Endothelial cell of umbilical vein (primary cell): ENCODE results near the gene MAP2K5. TPM values are rescaled to one million over a fixed set of nuclear protein-coding genes. Genes with fewer than 3 reads are reported as not detected.

ENCODE experiments used
- BruUV-seq: library from RNA; stranded (reverse); fragments of 400-500 nt; replicated peaks from 2 replicates; lab custom pipeline; 2021; lab: Mats Ljungman, UMichigan
- CTCF ChIA-PET: fragments of 300-600, 350-600 bp; sonication (Branson Sonifier 250); formaldehyde crosslinking; loops from one replicate; lab custom pipeline; 2021; ENCODE audit warnings: antibody characterized with exemption, inconsistent platforms; lab: Charles Lee
- POLR2A ChIA-PET: fragments of 300-600, 350-600 bp; sonication (Branson Sonifier 250); formaldehyde crosslinking; loops from one replicate; lab custom pipeline; 2021; ENCODE audit warnings: antibody characterized with exemption, inconsistent platforms; lab: Charles Lee
- DNase-seq: peaks from one replicate; pipeline ENCODE4 v3.0.0-alpha.2; 2011; ENCODE audit warnings: low read depth, low spot score
- FAIRE-seq: peaks from 2 replicates; lab custom pipeline; 2011; peaks lifted over from hg19 to GRCh38; lab: Jason Lieb, UNC
- H2AFZ ChIP-seq: 2 replicates; pipeline ENCODE4 v1.6.0; 2012; ENCODE audit warnings: low read depth, low read length, control low read depth, inconsistent platforms
- H3K27ac ChIP-seq: 2 replicates; pipeline ENCODE4 v1.5.1; 2011; ENCODE audit warnings: low read depth, mild to moderate bottlenecking, control low read depth, low read length, moderate library complexity; ENCODE audit not compliant: insufficient read depth
- H3K27me3 ChIP-seq, 2 experiments: 2 replicates each; pipeline versions ENCODE4 v1.6.0 to v1.6.1; 2011; ENCODE audit warnings: low read length in 2 of 2, mixed read lengths in 1 of 2; ENCODE audit not compliant: control insufficient read depth in 2 of 2, insufficient read depth in 2 of 2
- H3K36me3 ChIP-seq, 2 experiments: 2 replicates in 1 of 2; 3 replicates in 1 of 2; pipeline ENCODE4 v1.5.1; 2011; ENCODE audit warnings: low read length in 2 of 2, mild to moderate bottlenecking in 1 of 2, moderate library complexity in 1 of 2; ENCODE audit not compliant: control insufficient read depth in 2 of 2, insufficient read depth in 2 of 2; ENCODE audit errors: extremely low read depth in 1 of 2
- H3K4me1 ChIP-seq: 3 replicates; pipeline ENCODE4 v1.5.1; 2011; ENCODE audit warnings: mild to moderate bottlenecking, low read length; ENCODE audit not compliant: control insufficient read depth, insufficient read depth; ENCODE audit errors: extremely low read depth
- H3K4me2 ChIP-seq: 2 replicates; pipeline ENCODE4 v1.6.1; 2011; ENCODE audit warnings: low read length, control low read depth, mixed read lengths; ENCODE audit not compliant: insufficient read depth
- H3K4me3 ChIP-seq, 3 experiments: fragments of 200-600 bp in 1 of 3; sonication (generic), shearing (Covaris generic) in 1 of 3; replicated peaks in 1 of 3; 2 replicates each; pipeline ENCODE4 v1.5.1; 2011 to 2016; ENCODE audit warnings: control low read depth in 3 of 3, low read length in 3 of 3, mild to moderate bottlenecking in 2 of 3, inconsistent platforms in 1 of 3, low read depth in 1 of 3, moderate library complexity in 1 of 3; ENCODE audit not compliant: insufficient read depth in 1 of 3
- H3K79me2 ChIP-seq: 2 replicates; pipeline ENCODE4 v1.6.0; 2012; ENCODE audit warnings: low read length, inconsistent platforms; ENCODE audit not compliant: control insufficient read depth, insufficient read depth
- H3K9ac ChIP-seq: replicated peaks from 2 replicates; pipeline ENCODE3; 2011; ENCODE audit warnings: low read length, control low read depth; ENCODE audit not compliant: insufficient read depth; ENCODE audit errors: extremely low read depth
- H3K9me1 ChIP-seq: replicated peaks from 3 replicates; pipeline ENCODE4 v1.6.0; 2011; ENCODE audit warnings: mild to moderate bottlenecking, low read length; ENCODE audit not compliant: control insufficient read depth, insufficient read depth; ENCODE audit errors: extremely low read depth
- H3K9me3 ChIP-seq: replicated peaks from 2 replicates; pipeline ENCODE4 v1.5.1; 2012; ENCODE audit warnings: low read length, inconsistent platforms; ENCODE audit not compliant: control insufficient read depth, insufficient read depth
- H4K20me1 ChIP-seq: replicated peaks from 2 replicates; pipeline ENCODE3; 2011; ENCODE audit warnings: mild to moderate bottlenecking, low read length; ENCODE audit not compliant: control insufficient read depth, insufficient read depth; ENCODE audit errors: extremely low read depth
- EZH2 ChIP-seq: IDR thresholded peaks from 2 replicates; pipeline ENCODE4 v1.6.1; 2012; ENCODE audit warnings: borderline replicate concordance, low read depth, mild to moderate bottlenecking, moderate library complexity, low read length, inconsistent platforms; ENCODE audit not compliant: severe bottlenecking
- FOS ChIP-seq: IDR thresholded peaks from 2 replicates; pipeline ENCODE4 v1.6.1; 2011; ENCODE audit warnings: mild to moderate bottlenecking, low read length, moderate library complexity, borderline replicate concordance; ENCODE audit not compliant: insufficient read depth
- GATA2 ChIP-seq: IDR thresholded peaks from 2 replicates; pipeline ENCODE4 v1.7.0; 2011; ENCODE audit warnings: low read depth, mild to moderate bottlenecking, moderate library complexity, mixed read lengths, low read length; ENCODE audit not compliant: insufficient read length, insufficient read depth
- JUN ChIP-seq: IDR thresholded peaks from 2 replicates; pipeline ENCODE4 v1.6.1; 2011; ENCODE audit warnings: borderline replicate concordance, low read depth; ENCODE audit not compliant: insufficient read length, insufficient read depth
- MYC ChIP-seq: IDR thresholded peaks from one replicate; pipeline ENCODE4 v1.6.1; 2011; ENCODE audit warnings: mild to moderate bottlenecking, low read depth, low read length
- POLR2A ChIP-seq: IDR thresholded peaks from 2 replicates; pipeline ENCODE4 v1.6.1; 2012; ENCODE audit warnings: low read depth, mild to moderate bottlenecking, control low read depth, low read length
- POLR2AphosphoS5 ChIP-seq: IDR thresholded peaks from 2 replicates; pipeline ENCODE4 v1.6.1; 2012; ENCODE audit warnings: low read depth, mild to moderate bottlenecking, control low read depth, low read length, moderate library complexity; ENCODE audit not compliant: insufficient read depth
- dilution Hi-C: fragments of 300-500 bp; cut with MboI; formaldehyde crosslinking; loops from one replicate; pipeline ENCODE4 v1.15.0; 2019; ENCODE audit warnings: low sequenced_read_pairs; ENCODE audit not compliant: extremely low pct_ligation_motif_present
- intact Hi-C: fragments of 100-400 bp; cut with micrococcal nuclease; formaldehyde crosslinking; loops from one replicate; pipeline ENCODE4 v1.10.0; 2022
- polyA plus RNA-seq, 4 experiments: library from polyadenylated mRNA; depleted of rRNA in 3 of 4; stranded (reverse) in 3 of 4; unstranded in 1 of 4; fragments of >200 nt; gene quantifications; 2 replicates each; pipeline versions ENCODE4 v1.2.1 to v1.2.3, GENCODE V29; 2011 to 2012; ENCODE audit warnings: missing spikeins in 1 of 4
- total RNA-seq: library from RNA; stranded (reverse); gene quantifications from 2 replicates; pipeline ENCODE4 v1.2.3, GENCODE V29; 2021
- TF ChIP-seq, protein P1 (sequence below): IDR thresholded peaks from 2 replicates; pipeline ENCODE4 v1.6.1; 2011; ENCODE audit not compliant: insufficient read depth, insufficient read length
- TF ChIP-seq, protein P2 (sequence below), 2 donors: IDR thresholded peaks; 1 replicate in 1 of 2; 2 replicates in 1 of 2; pipeline ENCODE4 v1.5.1; 2011; ENCODE audit warnings: low read length in 2 of 2, mild to moderate bottlenecking in 2 of 2, moderate library complexity in 2 of 2, control low read depth in 1 of 2, inconsistent platforms in 1 of 2, low read depth in 1 of 2; ENCODE audit not compliant: insufficient read depth in 1 of 2; ENCODE audit errors: extremely low read depth in 1 of 2

Gene MAP2K5
- total and polyA plus RNA-seq, 2 donors (not counting 3 experiments of a cell fraction or from before 2014, with no cell fraction given), result 4.9 to 24.7 TPM

DNA sequence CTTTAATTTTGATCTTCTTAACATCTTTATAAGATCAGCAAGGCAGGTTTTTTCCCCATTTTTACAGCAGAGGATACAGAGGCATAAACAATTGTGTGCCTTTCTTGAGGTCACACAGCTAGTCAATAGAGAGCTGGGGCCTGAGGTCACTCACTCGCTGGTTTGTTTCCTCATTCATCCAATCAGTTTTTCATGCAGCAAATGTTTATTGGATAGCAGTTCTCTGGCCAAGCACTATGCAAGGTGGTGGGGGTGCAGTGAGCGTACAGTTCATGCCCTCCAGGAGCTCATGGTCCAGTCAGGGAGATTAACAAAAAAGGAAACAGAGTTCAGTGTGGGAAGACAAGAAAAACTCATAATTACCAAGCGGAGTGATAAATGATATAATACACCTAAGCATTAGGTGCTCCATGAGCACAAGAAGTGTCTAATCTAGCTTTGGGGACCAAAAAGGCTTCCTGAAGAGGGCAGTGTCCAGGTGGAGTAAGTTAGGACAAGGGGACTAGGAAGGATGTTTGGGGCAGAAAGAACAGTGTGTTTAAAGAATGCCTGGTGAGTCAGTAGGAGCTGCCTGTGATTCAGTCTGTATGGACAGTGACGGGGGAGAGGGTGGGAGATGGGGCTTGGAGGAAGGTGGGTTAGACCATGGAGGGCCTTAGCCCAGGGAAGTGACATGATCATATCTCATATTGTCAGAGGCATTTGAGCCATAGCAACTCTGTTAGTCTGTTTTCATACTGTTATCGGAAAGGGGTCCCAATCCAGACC, 29.3 kb downstream of the MAP2K5 start:
- no peaks in the 10 kb centered on the region for H3K27me3 ChIP-seq
- dilution Hi-C loops, result no loop called here
- TF ChIP-seq EZH2 (no peak), POLR2AphosphoS5 (no peak), GATA2 (no peak), JUN (no peak), MYC (no peak), FOS (no peak), POLR2A (no peak)
- TF ChIP-seq, protein P1, sequence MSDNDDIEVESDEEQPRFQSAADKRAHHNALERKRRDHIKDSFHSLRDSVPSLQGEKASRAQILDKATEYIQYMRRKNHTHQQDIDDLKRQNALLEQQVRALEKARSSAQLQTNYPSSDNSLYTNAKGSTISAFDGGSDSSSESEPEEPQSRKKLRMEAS, result no peak
- TF ChIP-seq, protein P2, sequence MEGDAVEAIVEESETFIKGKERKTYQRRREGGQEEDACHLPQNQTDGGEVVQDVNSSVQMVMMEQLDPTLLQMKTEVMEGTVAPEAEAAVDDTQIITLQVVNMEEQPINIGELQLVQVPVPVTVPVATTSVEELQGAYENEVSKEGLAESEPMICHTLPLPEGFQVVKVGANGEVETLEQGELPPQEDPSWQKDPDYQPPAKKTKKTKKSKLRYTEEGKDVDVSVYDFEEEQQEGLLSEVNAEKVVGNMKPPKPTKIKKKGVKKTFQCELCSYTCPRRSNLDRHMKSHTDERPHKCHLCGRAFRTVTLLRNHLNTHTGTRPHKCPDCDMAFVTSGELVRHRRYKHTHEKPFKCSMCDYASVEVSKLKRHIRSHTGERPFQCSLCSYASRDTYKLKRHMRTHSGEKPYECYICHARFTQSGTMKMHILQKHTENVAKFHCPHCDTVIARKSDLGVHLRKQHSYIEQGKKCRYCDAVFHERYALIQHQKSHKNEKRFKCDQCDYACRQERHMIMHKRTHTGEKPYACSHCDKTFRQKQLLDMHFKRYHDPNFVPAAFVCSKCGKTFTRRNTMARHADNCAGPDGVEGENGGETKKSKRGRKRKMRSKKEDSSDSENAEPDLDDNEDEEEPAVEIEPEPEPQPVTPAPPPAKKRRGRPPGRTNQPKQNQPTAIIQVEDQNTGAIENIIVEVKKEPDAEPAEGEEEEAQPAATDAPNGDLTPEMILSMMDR (IDR thresholded peaks at IDR 0.05; ENCODE audit: extremely low read depth in 1 of 2, insufficient read depth in 1 of 2, low read depth in 1 of 2, low read length in 2 of 2), result no peak
- intact Hi-C loops, result no loop called here
- H3K4me1 ChIP-seq, result peaks cover 3% of the 10 kb centered on the region
- no peaks in the 10 kb centered on the region for H3K79me2 ChIP-seq
- no peaks in the 10 kb centered on the region for H3K9me1 ChIP-seq
- ChIA-PET CTCF (interaction anchor here (1.0 to 1.3 kb wide), 2 partner anchors 8 to 11 kb away, joined by 3 to 4 read pairs; no protein-coding TSS in a partner anchor), POLR2A (no interaction called here)
- no peak overlapping the region for H3K9ac ChIP-seq
- FAIRE-seq (no peak), DNase-seq (no peak)
- no peak overlapping the region for H2AFZ ChIP-seq
- no peak overlapping the region for H3K4me3 ChIP-seq
- H4K20me1 ChIP-seq, result no peaks in the 10 kb centered on the region
- H3K9me3 ChIP-seq, result no peaks in the 10 kb centered on the region
- no peak overlapping the region for H3K4me2 ChIP-seq
- no peak overlapping the region for H3K27ac ChIP-seq
- H3K36me3 ChIP-seq, result no peaks in the 10 kb centered on the region
- no TSS peak for BruUV-seq
